Neutrophil (primary cell): ENCODE results near the gene TAF1A.

ENCODE experiments used
- H3K27ac ChIP-seq: fragments of 200-600 bp; sonication (generic); 2 replicates; pipeline ENCODE4 v1.5.1; 2016; ENCODE audit warnings: mild to moderate bottlenecking, moderate library complexity
- H3K27me3 ChIP-seq: fragments of 200-600 bp; sonication (generic); 2 replicates; pipeline ENCODE4 v1.6.0; 2016; ENCODE audit warnings: mild to moderate bottlenecking
- H3K36me3 ChIP-seq: fragments of 200-600 bp; sonication (generic); 2 replicates; pipeline ENCODE4 v1.5.1; 2017
- H3K4me1 ChIP-seq, 2 experiments: fragments of 200-600 bp in 1 of 2; sonication (generic) in 1 of 2; 1 replicate in 1 of 2; 2 replicates in 1 of 2; pipeline versions ENCODE4 v1.5.1 to v1.6.1; 2013 to 2016; ENCODE audit warnings: low read depth in 1 of 2, low read length in 1 of 2, mild to moderate bottlenecking in 1 of 2, moderate library complexity in 1 of 2; ENCODE audit not compliant: control insufficient read depth in 1 of 2, insufficient read depth in 1 of 2
- H3K4me3 ChIP-seq, 2 experiments: fragments of 200-600 bp in 1 of 2; sonication (generic) in 1 of 2; 1 replicate in 1 of 2; 2 replicates in 1 of 2; pipeline ENCODE4 v1.5.1; 2013 to 2016; ENCODE audit warnings: low read depth in 1 of 2, low read length in 1 of 2, mild to moderate bottlenecking in 1 of 2, moderate library complexity in 1 of 2
- H3K9me3 ChIP-seq: fragments of 200-600 bp; sonication (generic); 2 replicates; pipeline ENCODE4 v1.5.1; 2016
- TF ChIP-seq, protein P1 (sequence below): fragments of 200-600 bp; sonication (generic); IDR thresholded peaks from 2 replicates; pipeline ENCODE4 v1.5.1; 2016; ENCODE audit warnings: antibody characterized with exemption

Gene TAF1A

DNA sequence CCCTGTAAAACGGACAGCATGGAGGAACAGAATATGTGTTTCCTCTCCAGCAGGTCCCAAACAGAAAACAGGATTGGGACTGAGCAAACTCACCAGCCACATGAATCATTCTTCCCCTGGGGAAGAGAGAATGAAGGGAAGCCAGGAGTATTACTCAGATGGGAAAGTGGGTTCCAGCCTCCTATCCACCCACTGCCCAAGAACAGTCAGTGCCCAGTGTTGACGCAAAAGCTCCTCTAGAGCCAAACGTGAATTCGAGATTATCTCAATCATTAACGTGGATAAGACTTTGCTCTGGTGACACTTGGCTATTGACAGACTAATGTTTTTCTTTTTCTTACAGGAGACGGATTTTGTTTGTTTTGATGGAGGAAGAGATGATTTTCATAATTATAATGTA lies 37.5 kb upstream of the TAF1A start:
- Histone ChIP-seq H3K9me3 (no peaks in the 10 kb centered on the region), H3K4me1 (no peaks in the 10 kb centered on the region), H3K27me3 (no peaks in the 10 kb centered on the region), H3K27ac (no peak overlapping the region), H3K4me3 (no peak overlapping the region), H3K36me3 (peaks cover 40% of the 10 kb centered on the region)
- TF ChIP-seq, protein P1, sequence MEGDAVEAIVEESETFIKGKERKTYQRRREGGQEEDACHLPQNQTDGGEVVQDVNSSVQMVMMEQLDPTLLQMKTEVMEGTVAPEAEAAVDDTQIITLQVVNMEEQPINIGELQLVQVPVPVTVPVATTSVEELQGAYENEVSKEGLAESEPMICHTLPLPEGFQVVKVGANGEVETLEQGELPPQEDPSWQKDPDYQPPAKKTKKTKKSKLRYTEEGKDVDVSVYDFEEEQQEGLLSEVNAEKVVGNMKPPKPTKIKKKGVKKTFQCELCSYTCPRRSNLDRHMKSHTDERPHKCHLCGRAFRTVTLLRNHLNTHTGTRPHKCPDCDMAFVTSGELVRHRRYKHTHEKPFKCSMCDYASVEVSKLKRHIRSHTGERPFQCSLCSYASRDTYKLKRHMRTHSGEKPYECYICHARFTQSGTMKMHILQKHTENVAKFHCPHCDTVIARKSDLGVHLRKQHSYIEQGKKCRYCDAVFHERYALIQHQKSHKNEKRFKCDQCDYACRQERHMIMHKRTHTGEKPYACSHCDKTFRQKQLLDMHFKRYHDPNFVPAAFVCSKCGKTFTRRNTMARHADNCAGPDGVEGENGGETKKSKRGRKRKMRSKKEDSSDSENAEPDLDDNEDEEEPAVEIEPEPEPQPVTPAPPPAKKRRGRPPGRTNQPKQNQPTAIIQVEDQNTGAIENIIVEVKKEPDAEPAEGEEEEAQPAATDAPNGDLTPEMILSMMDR: no peak

GRCh38 chr1:222624214-222624613 lies 34.5 kb upstream of the TAF1A start:
- Histone ChIP-seq H3K4me3 (no peak overlapping the region), H3K4me1 (peaks cover under 1 to 1% of the 10 kb centered on the region in 2 experiments), H3K27ac (no peak overlapping the region), H3K27me3 (peaks cover 7% of the 10 kb centered on the region), H3K9me3 (no peaks in the 10 kb centered on the region), H3K36me3 (peaks cover 33% of the 10 kb centered on the region)
- TF ChIP-seq, protein P1: no peak

DNA sequence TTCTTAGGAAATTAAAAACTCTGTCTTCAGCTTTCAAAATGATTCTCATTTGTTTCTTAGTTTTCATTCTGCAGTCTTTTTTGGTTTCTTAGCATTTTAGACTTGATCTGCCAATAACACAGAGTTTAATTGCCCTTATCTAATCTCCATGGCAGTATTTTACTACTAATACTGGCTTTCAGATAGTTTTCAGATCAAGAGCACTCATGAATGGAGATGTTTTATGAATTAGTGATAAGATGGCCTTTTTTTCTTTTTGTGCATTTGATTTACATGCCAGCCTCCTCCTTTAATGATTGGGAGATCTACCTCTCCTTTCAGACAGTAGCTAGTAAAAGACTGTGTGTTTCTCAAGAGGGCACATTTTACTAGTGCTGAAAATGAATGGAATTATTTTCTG lies 33.7 kb upstream of the TAF1A start:
- peaks cover 14% of the 10 kb centered on the region for H3K27me3 ChIP-seq
- peaks cover 8 to 9% of the 10 kb centered on the region in 2 experiments for H3K4me1 ChIP-seq
- no peak overlapping the region for H3K4me3 ChIP-seq
- TF ChIP-seq, protein P1: no peak
- H3K36me3 ChIP-seq: peaks cover 26% of the 10 kb centered on the region
- no peaks in the 10 kb centered on the region for H3K9me3 ChIP-seq
- no peak overlapping the region for H3K27ac ChIP-seq

- TF ChIP-seq, protein P1: no peak
- Histone ChIP-seq H3K4me3 (no peak overlapping the region), H3K36me3 (peaks cover 26% of the 10 kb centered on the region)
Measured at GRCh38 chr1:222622765-222623164, 33.0 kb upstream of the TAF1A start.

DNA sequence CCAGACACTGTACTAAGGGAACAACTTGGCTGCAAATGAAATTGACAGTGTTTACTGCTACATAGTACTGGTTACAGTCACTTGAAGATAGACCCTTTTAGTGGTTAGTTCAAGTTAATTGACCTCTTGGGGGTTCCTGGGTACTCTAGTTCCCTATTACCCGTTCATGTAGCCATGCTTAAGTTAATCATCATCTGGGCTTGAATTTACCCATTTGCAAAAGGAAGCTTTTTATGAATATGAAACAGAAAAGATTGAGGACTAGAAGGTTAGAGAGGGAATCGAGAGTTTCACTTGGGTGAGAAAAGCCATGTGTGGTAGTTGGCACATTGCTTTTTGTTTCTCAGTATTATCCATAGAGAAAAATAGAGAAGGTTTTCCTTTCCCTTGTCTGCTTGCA lies 30.8 kb upstream of the TAF1A start:
- Histone ChIP-seq H3K27ac (no peak overlapping the region), H3K36me3 (peaks cover 17% of the 10 kb centered on the region), H3K9me3 (no peaks in the 10 kb centered on the region), H3K4me1 (peaks cover 15 to 17% of the 10 kb centered on the region in 2 experiments), H3K27me3 (peaks cover 34% of the 10 kb centered on the region), H3K4me3 (no peak overlapping the region)
- TF ChIP-seq, protein P1: no peak

More at GRCh38 chr1:222622765-222623164, 33.0 kb upstream of the TAF1A start:
- peaks cover 18% of the 10 kb centered on the region for H3K27me3 ChIP-seq
- H3K4me1 ChIP-seq: peaks cover 9 to 11% of the 10 kb centered on the region in 2 experiments
- no peaks in the 10 kb centered on the region for H3K9me3 ChIP-seq
- no peak overlapping the region for H3K27ac ChIP-seq
